HuH-7.5 (cell line): Measurements from ENCODE around the gene HPSE2.
"Not testable (repeated sequence)": the region's sequence is repeated elsewhere in the genome, so short reads cannot be mapped to it uniquely, and the experiment has no call there.

ENCODE experiments used
- DNase-seq: peaks from one replicate; pipeline ENCODE4 v3.0.0; 2011; ENCODE audit warnings: low spot score

HPSE2 gene

DNA sequence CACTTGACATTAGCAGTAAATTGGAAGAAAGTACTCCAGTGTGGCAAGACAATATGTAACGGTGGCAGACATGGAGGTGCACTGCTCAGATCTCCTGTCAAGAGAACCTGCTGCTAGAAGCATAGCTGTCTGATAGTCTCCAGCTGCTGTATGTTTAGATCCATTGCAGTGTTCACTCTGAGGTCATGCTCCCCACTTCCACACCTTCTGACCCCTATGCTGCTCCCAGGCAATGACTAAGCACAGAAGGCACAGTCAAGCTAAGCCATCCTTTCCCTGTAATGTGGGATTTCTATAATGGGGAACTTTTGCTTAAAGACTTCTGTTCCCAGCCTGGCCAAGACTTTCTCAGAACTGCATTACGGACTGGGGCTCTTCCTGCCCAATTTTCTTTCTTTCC is 315.8 kb downstream of the HPSE2 start:
- no peak for DNase-seq

DNA sequence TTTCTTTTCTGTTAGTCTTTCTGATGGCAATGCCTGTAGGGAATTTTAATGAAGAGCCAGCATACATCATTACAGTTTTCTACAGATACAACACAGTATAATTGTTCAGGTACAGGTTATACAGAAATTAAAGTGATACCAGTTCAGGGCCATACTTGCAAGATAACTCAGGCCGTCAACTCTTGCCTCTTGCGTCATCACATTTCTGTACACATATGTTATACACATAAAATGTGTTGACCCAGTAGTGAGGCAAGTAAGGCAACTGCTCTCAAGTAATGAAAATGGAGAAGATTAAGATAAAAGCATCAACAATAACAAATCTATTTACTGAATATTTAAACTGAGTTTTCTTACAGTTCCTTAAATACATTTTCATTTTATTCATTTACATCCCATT is 317.8 kb downstream of the HPSE2 start:
- DNase-seq, result no peak

DNA sequence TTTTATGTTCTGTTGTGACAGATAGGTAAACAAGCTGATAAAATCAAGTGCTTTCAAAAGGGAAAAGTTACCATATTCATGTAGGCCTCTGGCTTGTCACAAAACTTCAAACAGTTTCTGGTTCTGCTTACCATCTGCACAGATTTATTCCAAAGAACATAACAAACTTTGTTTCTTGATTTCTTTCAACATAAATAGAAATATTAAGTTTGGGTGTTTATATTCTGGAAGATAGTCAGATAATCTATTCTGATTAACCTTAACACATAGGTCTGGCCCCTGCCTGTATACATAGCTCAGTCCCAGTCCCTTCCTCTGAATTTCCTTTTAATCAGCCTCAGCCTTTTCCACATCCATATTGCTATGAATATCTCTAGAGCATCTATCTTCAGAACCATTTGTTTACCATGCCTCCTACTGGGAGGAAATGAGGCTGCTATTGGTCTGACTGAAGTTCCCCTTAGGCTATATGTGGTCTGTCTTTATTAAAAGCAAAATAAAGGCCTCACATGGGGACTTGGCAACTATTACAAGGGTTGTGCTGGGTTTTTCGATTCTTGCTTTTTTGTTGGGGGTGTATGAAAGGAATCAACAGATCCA is 319.0 kb downstream of the HPSE2 start:
- no peak for DNase-seq

DNA sequence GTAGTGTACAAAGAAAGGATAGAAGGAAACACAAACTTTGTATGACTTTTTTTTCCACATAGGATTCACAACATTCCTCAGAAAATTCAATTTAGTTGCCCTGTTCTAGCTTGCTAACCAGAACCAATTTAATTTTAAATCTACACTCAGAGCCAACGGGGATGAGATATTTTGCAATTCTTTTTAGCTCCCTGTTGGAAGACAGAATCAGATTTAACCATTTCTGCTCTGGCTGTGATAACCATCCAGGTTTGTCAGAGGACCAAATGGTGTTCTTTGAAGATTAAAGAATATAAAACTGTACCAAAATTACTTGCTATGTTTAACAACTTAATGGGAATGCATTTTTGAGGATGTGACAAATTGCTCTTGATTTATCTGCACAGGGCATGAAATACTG is 319.7 kb downstream of the HPSE2 start:
- no peak for DNase-seq

DNA sequence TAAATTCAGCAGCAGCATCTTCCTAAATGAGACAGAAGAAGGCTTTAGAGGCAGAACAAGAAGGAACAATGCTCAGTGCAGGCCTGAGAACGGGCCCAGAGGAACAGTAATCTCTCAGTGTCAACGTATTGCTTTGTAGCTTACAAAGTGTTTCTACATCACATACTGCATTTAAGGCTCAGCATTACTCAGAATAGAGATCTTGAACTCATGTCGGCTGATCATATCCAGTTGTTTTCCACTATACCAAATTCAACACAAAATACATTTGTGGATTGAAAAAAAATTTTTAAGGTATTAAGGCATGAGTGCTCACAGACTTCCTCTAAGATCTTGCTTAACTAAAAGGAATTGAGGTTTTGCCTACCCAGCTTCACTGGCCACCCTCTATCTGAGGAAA is 325.1 kb downstream of the HPSE2 start:
- DNase-seq, result no peak

DNA sequence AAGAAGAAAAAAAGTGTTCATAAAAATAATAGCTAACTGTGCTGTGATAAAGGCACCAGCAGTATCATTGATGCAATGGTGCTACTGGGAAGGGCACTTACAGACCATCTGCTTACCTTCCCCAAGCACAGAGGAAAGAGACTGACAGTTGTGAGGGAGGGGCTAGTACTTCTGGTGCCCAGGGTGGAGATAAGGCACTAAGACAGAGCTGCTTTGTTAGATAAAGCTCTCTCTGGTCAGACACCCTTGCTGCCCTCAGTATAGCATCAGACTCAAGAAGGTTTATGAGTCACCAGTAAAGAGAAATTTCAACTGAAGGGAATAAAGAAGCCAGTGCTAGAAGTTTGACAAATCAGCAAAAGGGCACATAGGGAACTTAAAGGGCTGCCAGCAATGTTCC is 325.6 kb downstream of the HPSE2 start:
- no peak for DNase-seq

DNA sequence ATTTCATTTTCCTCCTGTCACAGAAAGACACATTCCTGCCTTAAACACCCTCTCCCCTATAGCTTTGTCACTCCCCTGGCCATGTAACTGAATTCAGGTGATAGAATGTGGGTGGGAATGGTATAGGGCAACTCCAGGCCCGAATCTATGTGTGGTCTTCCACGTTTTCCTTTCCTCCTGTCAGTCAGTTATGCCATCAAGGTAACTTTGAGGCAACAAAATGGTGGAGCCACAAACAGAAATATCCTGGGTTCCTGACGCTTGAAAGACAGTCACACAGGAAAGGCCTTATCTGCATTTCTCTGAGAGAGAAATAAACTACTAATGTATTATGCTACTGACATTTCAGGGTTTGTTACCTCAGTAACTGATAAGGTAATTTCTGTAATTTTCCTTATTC is 326.8 kb downstream of the HPSE2 start:
- DNase-seq, result no peak

DNA sequence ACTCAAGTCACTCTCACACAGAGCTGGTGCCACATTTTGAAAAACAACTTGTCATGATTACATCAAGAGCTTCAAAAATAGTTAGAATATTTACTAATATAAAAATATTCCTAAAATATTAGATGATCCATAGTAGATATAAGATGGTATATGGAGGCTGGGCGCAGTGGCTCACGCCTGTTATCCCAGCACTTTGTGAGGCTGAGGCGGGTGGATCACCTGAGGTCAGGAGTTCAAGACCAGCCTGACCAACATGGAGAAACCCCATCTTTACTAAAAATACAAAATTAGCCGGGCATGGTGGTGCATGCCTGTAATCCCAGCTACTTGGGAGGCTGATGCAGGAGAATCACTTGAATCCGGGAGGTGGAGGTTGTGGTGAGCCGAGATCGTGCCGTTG is 327.4 kb downstream of the HPSE2 start:
- DNase-seq, result not testable (repeated sequence)

DNA sequence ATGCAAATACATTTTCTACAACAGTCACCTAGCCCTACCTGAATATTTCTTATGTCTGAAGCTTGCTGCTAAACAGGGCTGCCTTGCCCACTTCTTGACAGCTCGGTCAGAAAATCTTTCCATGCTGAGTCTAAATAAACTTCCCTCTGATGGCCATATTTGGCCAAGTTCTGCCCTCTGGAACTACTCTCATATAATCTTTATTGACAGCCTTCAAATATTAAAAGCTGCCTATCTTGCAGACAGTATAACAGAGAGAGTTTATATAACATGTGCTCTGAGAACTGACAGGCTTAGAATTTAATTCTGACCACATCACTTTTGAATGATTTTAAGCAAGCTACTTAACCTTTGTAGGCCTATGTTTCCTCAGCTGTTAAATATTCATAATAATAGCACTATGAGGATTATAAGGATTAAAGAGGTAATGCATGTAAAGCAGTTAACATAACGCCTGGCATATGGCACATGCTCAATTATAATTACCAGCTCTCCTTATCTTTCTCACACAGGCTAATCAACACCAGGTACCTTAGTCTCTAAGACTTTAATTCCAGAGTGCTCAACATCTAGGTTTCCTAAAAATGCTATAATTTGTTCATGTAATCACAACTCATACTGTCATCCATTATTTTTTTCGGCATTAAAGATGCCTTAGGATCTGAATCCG is 334.1 kb downstream of the HPSE2 start:
- DNase-seq, result no peak

DNA sequence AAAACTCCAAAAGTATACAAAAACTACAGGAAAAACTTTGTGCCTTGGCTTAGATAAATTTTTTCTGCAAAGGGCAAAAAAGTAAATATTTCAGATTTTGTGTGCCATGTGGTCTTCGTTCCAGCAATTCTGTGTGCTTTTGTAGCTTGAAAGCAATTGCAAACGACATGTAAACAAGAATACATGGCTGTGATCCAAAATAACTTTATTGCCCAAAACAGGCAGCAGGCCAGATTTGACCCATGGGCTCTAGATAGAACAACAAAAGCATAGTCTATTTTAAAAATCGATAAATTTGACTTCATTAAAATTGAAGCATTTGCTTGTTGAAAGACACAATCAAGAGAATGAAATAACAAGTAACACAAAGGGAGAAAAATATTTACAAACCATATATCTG is 336.6 kb downstream of the HPSE2 start:
- DNase-seq, result no peak

DNA sequence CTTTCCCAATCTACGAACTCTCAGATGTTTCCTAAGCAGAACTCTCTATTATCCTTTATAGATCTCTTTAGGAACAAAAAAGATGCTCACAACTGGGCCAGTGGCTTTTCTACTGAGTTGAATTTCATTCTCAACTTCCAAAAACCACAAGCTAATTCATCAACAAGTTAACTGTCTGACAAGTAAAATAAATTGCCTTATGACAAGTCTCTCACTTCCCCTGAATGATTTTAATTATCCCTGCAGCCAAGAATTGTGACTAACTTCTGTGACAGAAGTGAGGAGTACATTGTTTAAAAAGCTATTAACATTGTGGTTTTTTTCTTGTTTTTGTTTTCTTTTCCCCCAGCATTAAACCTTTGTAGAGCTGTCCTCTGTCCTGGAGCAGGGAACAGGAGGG is 343.1 kb downstream of the HPSE2 start:
- DNase-seq, result no peak

DNA sequence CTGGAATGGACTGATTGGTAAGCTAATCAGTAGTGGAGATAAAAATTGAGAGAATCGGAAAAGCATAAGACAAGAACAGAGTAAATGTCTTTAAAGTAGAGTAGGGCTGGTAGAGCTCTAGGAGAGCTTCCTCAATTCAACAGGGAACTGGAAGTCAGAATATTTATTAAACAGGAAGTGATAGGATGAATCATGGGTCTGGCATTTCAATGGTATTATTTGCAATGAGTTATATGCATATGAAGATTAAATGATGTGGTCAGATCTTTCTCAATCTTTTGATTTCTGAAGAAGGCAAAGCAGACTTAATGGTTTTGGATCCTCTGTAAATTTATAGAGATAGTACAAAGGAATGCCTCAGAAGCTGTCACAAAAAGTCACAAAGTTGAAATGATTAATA is 349.0 kb downstream of the HPSE2 start:
- no peak for DNase-seq

DNA sequence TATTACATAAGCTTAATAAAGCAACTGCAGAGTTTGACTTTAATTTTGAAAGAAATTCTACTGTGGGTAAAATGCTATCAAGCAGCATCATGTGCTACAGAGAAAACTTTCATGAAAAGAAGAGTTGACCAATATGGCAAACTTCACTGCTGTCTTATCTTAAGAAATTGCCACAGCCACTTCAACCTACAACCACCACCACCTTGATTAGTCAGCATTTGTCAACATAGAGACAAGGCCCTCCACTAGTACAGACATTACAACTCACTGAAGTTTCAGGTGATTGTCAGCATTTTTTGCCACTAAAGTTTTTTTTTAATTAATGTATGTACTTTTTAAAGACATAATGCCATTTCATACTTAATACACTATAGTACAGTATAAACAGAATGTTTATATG is 350.3 kb downstream of the HPSE2 start:
- DNase-seq, result no peak

DNA sequence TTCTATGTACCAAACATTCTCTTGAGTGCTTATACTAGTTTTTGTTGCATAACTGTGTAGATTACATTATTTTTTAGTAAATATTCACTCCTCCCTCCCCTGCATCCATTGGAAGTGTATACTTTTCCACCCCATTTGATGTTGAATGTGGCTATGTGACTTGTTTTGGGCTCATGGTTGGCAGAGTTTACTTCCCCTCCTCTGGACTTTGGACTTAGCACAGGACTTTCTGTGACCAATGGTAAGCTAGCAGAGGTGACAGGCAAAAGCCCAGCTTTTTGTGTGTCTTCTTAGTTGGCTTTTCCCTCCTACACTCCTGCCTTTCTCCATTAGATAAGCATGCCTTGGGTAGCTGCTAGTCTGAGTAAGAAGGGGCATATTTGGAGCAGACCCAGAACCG is 353.9 kb downstream of the HPSE2 start:
- no peak for DNase-seq

DNA sequence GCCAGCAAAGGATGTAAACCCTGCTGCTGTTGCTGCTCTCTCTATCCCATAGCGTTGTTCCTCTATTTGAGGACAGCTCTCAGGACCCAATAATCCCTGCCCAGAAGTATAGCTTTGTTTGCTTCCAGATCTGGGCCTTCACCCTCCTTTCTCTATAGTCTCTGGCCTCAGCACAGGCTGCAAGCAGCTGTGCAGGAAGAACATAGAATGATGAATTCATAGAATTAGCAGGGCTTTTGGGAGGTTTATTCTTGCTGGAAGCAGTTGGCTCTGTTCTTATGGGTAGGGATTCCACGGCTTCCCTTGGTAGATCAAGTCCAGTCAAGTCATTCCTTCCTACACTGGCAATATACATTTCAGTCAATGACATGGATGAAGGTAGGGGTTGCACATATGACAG is 354.7 kb downstream of the HPSE2 start:
- DNase-seq, result no peak

DNA sequence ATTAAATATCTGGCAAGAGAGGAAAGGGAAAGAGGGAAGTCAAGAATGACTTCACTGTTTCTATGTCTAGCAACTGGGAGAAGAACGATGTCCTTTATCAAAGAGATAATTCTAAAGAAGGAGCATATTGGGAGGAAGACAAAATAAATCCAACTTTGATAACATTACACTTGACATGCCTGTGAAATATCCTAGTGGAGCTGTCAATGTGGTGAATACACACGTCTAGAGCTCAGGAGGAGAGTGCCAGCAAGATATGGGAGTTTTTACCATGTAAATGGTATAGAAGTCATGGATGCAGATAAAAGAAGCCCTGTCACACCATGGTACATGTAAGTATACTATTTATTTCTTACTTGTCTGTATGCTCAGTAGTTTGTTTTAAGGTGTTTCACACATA is 356.7 kb downstream of the HPSE2 start:
- DNase-seq, result no peak

DNA sequence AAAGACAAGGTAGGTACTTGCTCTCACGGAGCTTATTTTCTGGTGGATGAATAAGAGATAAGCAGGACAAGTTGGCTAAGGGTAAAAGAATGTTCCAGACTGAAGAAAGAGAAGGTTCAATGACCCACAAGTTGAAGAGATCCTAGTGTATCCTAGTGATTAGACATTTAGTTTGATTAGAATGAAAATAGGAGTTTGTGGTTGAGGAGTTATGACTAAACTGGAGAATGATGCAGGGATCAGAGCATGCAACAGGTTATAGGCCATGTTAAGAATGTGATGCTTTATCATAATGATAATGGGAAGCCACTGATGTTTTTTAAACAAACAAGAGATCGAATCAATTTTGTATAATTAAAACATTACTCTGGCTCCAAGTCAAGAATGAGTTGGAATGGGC is 357.2 kb downstream of the HPSE2 start:
- DNase-seq, result no peak

DNA sequence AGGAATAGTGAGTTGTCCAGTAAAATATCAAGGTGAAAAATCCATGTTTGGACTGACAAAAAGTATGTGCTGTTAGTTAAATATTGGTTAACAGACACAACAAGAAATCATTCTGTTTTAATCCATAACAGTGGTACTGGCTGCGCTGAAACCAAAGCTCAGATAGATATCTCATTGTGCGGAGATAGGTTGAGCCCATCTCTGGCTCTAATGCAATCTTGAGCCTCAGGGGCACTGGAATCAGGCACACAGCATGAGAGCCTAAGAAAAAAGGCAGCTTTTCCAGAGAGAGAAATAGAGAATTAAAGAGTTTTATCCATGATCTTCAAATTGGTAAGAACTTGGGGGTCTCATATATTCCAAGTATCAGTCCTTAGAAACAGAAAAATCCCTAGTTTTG is 373.7 kb downstream of the HPSE2 start:
- DNase-seq, result no peak

DNA sequence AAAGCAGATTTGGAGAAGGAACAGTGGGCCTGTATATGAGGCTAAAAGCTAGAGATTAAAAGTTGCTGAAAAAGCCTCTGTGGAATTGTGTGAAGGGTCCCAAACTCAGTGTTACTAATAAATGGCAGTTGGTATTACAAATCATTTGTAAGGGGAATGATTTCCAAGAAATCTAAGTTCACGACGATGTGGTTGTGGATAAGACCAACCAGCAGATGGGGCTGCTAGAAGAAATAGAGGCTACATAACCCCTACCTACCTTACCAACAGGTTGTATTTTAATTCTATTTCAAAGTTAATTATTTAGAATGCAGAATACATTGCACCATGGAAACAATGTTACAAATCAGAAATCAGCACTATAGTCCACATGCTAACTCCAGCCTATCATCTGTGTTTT is 377.1 kb downstream of the HPSE2 start:
- DNase-seq, result no peak

DNA sequence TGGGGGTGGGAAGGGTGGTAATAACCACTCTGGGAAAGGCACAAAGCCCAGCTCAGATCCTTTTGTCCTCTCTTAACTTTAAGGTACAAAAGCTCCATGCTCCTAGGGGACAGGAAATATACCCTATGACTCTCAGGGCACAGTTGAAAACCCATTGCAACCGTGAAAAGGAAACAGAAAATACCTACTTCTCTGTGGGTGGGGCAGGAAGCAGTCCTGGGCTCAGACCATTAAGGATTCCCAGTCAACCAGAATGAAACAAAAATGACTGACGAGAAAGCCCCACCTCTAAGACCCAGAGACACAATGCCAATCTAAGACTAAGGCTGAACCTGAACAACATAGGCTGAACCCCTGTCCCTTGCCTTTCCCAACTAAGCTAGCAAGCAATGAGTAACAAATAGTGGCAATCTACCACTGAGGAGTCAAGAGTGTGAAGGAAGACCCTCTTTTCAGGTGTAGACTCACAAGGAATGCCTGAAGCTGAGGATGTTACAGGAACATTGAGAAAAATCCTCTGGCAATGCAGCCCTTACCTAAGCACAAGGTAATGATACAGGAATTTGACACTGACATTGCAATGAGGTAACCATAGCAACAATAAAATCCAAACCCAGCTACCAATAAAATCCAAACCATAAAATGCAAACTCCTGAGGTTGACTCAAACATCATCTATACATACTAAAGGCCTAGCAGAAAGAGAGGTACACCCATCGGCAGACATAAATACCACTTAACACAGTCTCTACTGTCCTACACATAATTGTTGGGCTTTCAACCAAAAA is 380.1 kb downstream of the HPSE2 start:
- DNase-seq, result no peak

DNA sequence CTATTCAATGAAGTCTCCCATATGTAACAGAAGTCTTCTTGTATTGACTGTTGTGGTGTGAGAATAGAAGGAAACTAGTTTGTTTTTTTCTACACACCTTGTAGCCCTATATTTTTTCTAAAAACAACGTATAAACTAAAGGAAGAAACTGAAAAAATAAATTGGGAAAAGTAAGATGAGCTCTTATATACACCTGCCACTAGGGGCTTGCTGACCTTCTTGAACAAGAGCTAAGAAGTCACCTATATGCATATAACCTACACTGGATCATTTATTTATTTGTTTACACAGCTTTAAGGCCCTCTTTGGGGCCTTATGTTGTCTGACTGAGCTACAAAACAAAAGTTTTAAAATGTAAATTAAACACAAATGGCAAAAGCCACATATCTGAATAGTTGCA is 383.0 kb downstream of the HPSE2 start:
- no peak for DNase-seq

DNA sequence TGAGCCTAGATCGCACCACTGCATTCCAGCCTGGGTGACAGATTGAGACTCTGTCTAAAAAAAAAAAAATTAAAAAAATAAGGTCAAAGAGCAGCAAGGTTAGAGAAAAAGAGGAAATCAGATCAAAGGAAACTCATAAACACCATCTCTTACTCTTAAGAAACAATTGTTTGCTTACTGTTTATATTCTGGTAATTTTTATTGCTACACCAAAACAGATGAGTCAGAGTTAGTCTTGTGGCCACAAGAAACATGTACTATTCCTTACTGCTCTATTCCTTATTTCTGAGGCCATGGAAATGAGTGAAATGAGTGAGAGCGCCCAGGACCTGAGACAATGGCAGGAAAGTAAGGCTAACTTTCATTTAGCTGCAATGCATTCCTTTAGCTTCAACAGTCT is 387.3 kb downstream of the HPSE2 start:
- no peak for DNase-seq

DNA sequence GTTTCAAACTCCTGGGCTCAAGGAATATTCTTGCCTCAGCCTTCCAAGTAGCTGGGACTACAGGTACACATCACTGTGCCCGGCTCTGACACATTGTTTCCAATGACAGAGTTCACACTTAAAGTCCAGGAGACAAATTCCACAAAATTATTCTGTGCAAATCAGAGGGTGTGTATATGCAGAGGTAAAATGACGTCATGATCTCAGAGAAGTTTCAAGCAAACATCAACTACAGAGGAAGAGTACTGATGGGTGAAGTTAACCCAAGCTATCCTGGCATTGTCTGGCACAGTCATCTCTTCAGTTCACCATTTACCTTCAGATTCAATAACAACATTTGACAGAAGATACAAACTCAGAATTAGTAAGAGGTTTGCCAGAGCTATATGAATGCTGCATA is 388.9 kb downstream of the HPSE2 start:
- DNase-seq, result no peak

DNA sequence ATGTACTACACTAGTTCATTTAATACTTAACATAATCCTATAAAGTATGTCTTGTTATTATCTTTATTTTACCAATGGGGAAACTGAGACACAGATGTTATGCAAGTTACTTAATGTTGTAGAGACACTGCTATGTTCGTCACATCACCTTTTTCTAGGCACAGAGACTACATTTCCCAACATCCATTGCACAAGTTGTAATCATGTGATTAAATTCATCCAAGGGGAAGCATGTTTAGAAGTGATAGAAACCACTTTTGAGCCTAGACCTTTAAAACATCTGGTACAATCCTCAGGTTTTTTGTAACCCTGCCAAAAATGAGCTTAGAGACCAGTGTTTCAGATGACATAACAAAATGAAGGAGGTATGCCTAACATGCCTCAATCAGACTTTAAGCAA is 402.1 kb downstream of the HPSE2 start:
- DNase-seq, result no peak
